ENCODE results near the gene ZNF850.

- TF ChIP-seq EP300 (IDR thresholded peaks at IDR 0.05; ENCODE audit: borderline replicate concordance in 1 of 2, low read depth in 2 of 2, low read length in 2 of 2) (no peak), JUN (IDR thresholded peaks at IDR 0.05; ENCODE audit: low read depth, low read length) (no peak), TAF1 (IDR thresholded peaks at IDR 0.05; ENCODE audit: low read depth, low read length) (no peak), TEAD4 (IDR thresholded peaks at IDR 0.05; ENCODE audit: low read depth, low read length) (no peak), CHD1 (IDR thresholded peaks at IDR 0.05; ENCODE audit: low read depth, low read length) (no peak), POLR2AphosphoS5 (IDR thresholded peaks at IDR 0.05; ENCODE audit: low read depth, low read length) (no peak), ATF3 (IDR thresholded peaks at IDR 0.05; ENCODE audit: insufficient read depth, low read depth, low read length) (no peak), RAD21 (IDR thresholded peaks at IDR 0.05 in 1 of 2, conservative IDR thresholded peaks at IDR 0.05 in 1 of 2; ENCODE audit: low read depth in 2 of 2, low read length in 2 of 2) (no peak), EZH2 (IDR thresholded peaks at IDR 0.05; ENCODE audit: low read depth, low read length, severe bottlenecking) (no peak)
Measured at GRCh38 chr19:36688058-36688457, 84.5 kb downstream of the ZNF850 start.

Measured in H1 (cell line).